AG04449 (cell line): ENCODE results near the gene ACR.

ENCODE experiments used
- CTCF ChIA-PET: fragments of 350-600 bp; formaldehyde crosslinking; extraction: SDS; loops from one replicate; lab custom pipeline; 2021; ENCODE audit warnings: antibody characterized with exemption; lab: Yijun Ruan, JAX
- POLR2A ChIA-PET: fragments of 400-600, 350-600 bp; formaldehyde crosslinking; extraction: SDS; loops from one replicate; lab custom pipeline; 2020; ENCODE audit warnings: antibody characterized with exemption, inconsistent platforms; lab: Yijun Ruan, JAX
- DNase-seq: peaks from one replicate; pipeline ENCODE4 v3.0.0-alpha.2; 2010; ENCODE audit warnings: low read depth, low spot score
- H3K4me3 ChIP-seq: 2 replicates; pipeline ENCODE4 v1.5.1; 2011; ENCODE audit warnings: low read depth, mild to moderate bottlenecking, control low read depth, low read length
- CTCF ChIP-seq: IDR thresholded peaks from one replicate; pipeline ENCODE4 v1.5.1; 2011; ENCODE audit warnings: mild to moderate bottlenecking, moderate library complexity, low read length, control low read depth, inconsistent platforms; ENCODE audit not compliant: insufficient read depth; ENCODE audit errors: missing control alignments

ACR gene

GRCh38 chr22:50737728-50738648 lies at the start of gene ACR:
ACR (plus strand) TSS chr22:50738204; CDS start chr22:50738236, 32 bp downstream.
- CTCF ChIA-PET, result no interaction called here
- TF ChIP-seq CTCF, result no peak
- POLR2A ChIA-PET, result no interaction called here
- DNase-seq, result no peak
- H3K4me3 ChIP-seq, result no peak within 1 kb of the TSS

GRCh38 chr22:50688448-50688847 lies 49.6 kb upstream of the ACR start:
- DNase-seq, result no peak
- ChIA-PET POLR2A (no interaction called here), CTCF (no interaction called here)
- no peak overlapping the region for H3K4me3 ChIP-seq
- TF ChIP-seq CTCF, result no peak

- peak; percentile 20 for TF ChIP-seq CTCF
- ChIA-PET CTCF (interaction anchor here (0.7 to 5.7 kb wide), 23 partner anchors 8 to 166 kb away, joined by 3 to 36 read pairs (median 5); partner anchors contain the start of genes ARSA, CPT1B, SCO2 and SHANK3), POLR2A (no interaction called here)
- no peak for DNase-seq
- no peak overlapping the region for H3K4me3 ChIP-seq
These were observed 46.5 kb upstream of the ACR start for GRCh38 chr22:50691521-50691920.

- no peak for TF ChIP-seq CTCF
- CTCF ChIA-PET, result interaction anchor here (1.0 to 5.7 kb wide), 9 partner anchors 8 to 168 kb away, joined by 3 to 36 read pairs (median 5); partner anchors contain the start of gene ARSA
- POLR2A ChIA-PET, result no interaction called here
- H3K4me3 ChIP-seq, result no peak overlapping the region
- no peak for DNase-seq
These were observed 44.5 kb upstream of the ACR start for GRCh38 chr22:50693462-50693861.

GRCh38 chr22:50694099-50694605 lies 43.9 kb upstream of the ACR start:
- ChIA-PET CTCF (interaction anchor here (1.0 to 5.7 kb wide), 10 partner anchors 9 to 168 kb away, joined by 3 to 36 read pairs (median 4); partner anchors contain the start of gene ARSA), POLR2A (no interaction called here)
- H3K4me3 ChIP-seq, result no peak overlapping the region
- TF ChIP-seq CTCF, result no peak
- DNase-seq, result no peak
